Measurements from ENCODE around the gene FKBP1A.

Gene FKBP1A

DNA sequence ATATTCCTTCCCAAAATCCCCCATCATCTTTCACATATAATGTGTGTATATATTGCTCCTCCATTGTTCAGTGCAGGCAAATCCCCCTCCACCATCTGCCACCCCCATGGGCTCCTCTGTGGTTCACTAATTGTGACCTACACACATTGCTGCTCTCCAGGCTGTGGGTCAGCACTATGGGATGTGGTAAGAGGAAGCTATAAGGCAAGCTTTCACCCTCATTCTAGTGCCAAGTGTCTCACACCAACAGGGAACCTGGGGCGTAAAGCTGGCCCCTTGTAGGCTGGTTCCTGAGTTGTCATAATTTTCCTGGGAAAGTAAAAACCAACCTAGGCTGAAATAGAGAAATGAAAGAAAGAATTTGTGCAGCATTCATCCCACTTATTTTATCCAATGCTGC lies 16.8 kb downstream of the FKBP1A start:
- TF ChIP-seq CEBPB (IDR thresholded peaks at IDR 0.05) = no peak
- no peak for TF ChIP-seq YY1 (IDR thresholded peaks at IDR 0.05; ENCODE audit: low read depth)
- no peak for TF ChIP-seq FOXM1 (IDR thresholded peaks at IDR 0.05; ENCODE audit: borderline replicate concordance, low read depth)
- TF ChIP-seq TEAD4 (IDR thresholded peaks at IDR 0.05) = no peak
- no peak for TF ChIP-seq TCF12 (IDR thresholded peaks at IDR 0.05; ENCODE audit: low read depth)
- TF ChIP-seq, protein P1, sequence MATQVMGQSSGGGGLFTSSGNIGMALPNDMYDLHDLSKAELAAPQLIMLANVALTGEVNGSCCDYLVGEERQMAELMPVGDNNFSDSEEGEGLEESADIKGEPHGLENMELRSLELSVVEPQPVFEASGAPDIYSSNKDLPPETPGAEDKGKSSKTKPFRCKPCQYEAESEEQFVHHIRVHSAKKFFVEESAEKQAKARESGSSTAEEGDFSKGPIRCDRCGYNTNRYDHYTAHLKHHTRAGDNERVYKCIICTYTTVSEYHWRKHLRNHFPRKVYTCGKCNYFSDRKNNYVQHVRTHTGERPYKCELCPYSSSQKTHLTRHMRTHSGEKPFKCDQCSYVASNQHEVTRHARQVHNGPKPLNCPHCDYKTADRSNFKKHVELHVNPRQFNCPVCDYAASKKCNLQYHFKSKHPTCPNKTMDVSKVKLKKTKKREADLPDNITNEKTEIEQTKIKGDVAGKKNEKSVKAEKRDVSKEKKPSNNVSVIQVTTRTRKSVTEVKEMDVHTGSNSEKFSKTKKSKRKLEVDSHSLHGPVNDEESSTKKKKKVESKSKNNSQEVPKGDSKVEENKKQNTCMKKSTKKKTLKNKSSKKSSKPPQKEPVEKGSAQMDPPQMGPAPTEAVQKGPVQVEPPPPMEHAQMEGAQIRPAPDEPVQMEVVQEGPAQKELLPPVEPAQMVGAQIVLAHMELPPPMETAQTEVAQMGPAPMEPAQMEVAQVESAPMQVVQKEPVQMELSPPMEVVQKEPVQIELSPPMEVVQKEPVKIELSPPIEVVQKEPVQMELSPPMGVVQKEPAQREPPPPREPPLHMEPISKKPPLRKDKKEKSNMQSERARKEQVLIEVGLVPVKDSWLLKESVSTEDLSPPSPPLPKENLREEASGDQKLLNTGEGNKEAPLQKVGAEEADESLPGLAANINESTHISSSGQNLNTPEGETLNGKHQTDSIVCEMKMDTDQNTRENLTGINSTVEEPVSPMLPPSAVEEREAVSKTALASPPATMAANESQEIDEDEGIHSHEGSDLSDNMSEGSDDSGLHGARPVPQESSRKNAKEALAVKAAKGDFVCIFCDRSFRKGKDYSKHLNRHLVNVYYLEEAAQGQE (IDR thresholded peaks at IDR 0.05; ENCODE audit: low read depth) = no peak
- TF ChIP-seq, protein P2, sequence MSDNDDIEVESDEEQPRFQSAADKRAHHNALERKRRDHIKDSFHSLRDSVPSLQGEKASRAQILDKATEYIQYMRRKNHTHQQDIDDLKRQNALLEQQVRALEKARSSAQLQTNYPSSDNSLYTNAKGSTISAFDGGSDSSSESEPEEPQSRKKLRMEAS (IDR thresholded peaks at IDR 0.05) = no peak
- no peak for TF ChIP-seq EGR1 (IDR thresholded peaks at IDR 0.05)
- TF ChIP-seq NFIC (IDR thresholded peaks at IDR 0.05) = no peak
- no peak for TF ChIP-seq RAD21 (IDR thresholded peaks at IDR 0.05; ENCODE audit: low read depth)
- TF ChIP-seq TAF1 (IDR thresholded peaks at IDR 0.05; ENCODE audit: low read depth) = no peak
- TF ChIP-seq, protein P3, sequence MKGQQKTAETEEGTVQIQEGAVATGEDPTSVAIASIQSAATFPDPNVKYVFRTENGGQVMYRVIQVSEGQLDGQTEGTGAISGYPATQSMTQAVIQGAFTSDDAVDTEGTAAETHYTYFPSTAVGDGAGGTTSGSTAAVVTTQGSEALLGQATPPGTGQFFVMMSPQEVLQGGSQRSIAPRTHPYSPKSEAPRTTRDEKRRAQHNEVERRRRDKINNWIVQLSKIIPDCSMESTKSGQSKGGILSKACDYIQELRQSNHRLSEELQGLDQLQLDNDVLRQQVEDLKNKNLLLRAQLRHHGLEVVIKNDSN (IDR thresholded peaks at IDR 0.05) = no peak

DNA sequence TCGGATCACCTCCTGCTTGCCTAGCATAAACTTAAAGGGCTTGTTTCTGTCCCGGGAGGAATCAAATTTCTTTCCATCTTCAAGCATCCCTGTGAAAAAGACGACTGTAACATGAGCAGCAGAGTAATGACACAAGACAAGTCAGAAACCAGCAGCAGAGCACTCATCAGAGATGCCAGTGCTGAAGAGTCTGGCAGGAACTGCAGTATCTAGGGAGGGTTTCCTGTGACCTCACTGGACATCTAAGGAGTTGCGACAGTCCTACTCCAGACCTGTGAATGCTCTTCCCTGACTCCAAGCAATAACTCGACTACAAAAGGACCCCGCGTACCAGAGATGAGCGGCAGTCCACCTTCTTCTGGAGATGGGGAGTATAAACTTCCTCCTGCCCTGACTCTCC lies 17.3 kb downstream of the FKBP1A start:
- TF ChIP-seq, protein P1 (IDR thresholded peaks at IDR 0.05; ENCODE audit: low read depth) = no peak
- TF ChIP-seq CREB1 (IDR thresholded peaks at IDR 0.05; ENCODE audit: low read depth) (no peak), YY1 (IDR thresholded peaks at IDR 0.05; ENCODE audit: low read depth) (no peak), EP300 (IDR thresholded peaks at IDR 0.05; ENCODE audit: borderline replicate concordance) (no peak), ZBTB7A (IDR thresholded peaks at IDR 0.05; ENCODE audit: low read depth) (no peak), TEAD4 (IDR thresholded peaks at IDR 0.05) (no peak), TCF12 (IDR thresholded peaks at IDR 0.05; ENCODE audit: low read depth) (no peak), TAF1 (IDR thresholded peaks at IDR 0.05; ENCODE audit: low read depth) (no peak), EGR1 (IDR thresholded peaks at IDR 0.05) (no peak), NFIC (IDR thresholded peaks at IDR 0.05) (no peak), RAD21 (IDR thresholded peaks at IDR 0.05; ENCODE audit: low read depth) (no peak)
- TF ChIP-seq, protein P3 (IDR thresholded peaks at IDR 0.05) = no peak
- TF ChIP-seq, protein P2 (IDR thresholded peaks at IDR 0.05) = no peak

DNA sequence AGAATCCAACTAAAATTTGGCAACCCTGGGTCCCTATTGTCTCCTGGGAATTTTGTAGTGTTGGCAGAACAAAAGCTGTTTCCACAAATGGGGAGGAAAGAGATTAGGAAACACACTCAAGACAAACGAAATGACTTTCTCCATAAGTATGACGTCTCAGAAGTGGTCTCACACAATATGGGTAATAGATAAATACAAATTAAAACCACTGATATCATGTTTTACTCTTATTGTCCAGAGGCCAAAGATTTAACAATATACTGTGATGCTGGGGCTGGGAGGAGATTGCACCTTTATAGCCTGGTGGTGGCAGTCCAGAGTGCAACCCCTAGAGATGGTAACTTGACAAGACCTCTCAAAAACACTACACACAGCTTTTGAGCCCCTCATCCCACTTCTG lies 18.6 kb downstream of the FKBP1A start:
- no peak for TF ChIP-seq FOXM1 (IDR thresholded peaks at IDR 0.05; ENCODE audit: borderline replicate concordance, low read depth)

DNA sequence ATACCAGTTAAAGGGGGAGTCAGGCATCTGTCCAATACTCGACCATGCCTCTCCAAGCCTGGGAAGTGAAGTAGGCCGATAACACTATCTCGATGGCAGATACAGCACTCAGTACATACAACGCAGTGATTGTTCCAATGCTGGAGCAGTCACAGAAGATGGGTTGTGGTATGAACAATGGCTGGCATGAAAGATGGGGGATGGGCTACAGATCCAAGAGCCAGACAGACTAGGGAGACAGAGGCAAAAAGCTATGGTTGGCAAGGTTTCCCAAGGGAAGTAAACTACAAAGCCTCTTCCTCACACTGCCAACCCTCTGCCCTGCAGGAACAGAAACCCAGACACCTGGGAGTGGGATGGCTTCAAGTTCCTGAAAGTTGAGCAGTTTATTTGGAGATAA lies 19.2 kb downstream of the FKBP1A start:
- TF ChIP-seq ZBTB7A (IDR thresholded peaks at IDR 0.05; ENCODE audit: low read depth) = no peak
- TF ChIP-seq FOXM1 (IDR thresholded peaks at IDR 0.05; ENCODE audit: borderline replicate concordance, low read depth) = no peak
- TF ChIP-seq CEBPB (IDR thresholded peaks at IDR 0.05) = no peak
- no peak for TF ChIP-seq TCF12 (IDR thresholded peaks at IDR 0.05; ENCODE audit: low read depth)
- TF ChIP-seq, protein P1 (IDR thresholded peaks at IDR 0.05; ENCODE audit: low read depth) = no peak
- TF ChIP-seq, protein P3 (IDR thresholded peaks at IDR 0.05) = no peak
- no peak for TF ChIP-seq CREB1 (IDR thresholded peaks at IDR 0.05; ENCODE audit: low read depth)
- TF ChIP-seq, protein P2 (IDR thresholded peaks at IDR 0.05) = no peak
- no peak for TF ChIP-seq TAF1 (IDR thresholded peaks at IDR 0.05; ENCODE audit: low read depth)
- TF ChIP-seq TEAD4 (IDR thresholded peaks at IDR 0.05) = no peak
- no peak for TF ChIP-seq NFIC (IDR thresholded peaks at IDR 0.05)
- no peak for TF ChIP-seq EGR1 (IDR thresholded peaks at IDR 0.05)

Data from Ishikawa (cell line).